ENCODE data around the gene MR1.

DNA sequence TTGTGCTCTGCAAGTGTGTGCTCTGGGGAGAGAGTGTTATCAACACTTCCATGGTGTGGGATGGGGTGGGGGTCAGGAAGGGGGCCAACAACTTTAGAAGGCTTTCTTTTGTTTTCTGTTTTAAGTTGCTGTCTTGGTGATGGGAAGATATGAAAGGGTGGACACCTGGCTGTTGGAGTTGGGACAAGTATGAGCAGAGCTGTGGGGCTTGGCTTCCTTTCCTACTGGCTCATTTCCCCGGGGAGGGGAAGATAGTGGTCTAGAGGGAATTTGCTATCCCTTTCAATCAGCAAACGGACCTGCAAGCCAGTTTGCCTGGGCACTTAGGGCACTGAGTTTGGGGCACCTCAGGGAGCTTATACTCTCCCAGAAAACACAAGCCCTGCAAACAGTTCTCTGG is 73.9 kb downstream of the MR1 start:
- TF ChIP-seq POLR2A (IDR thresholded peaks at IDR 0.05; ENCODE audit: low read length) (no peak), GATA1 (IDR thresholded peaks at IDR 0.05; ENCODE audit: low read depth, low read length) (no peak)

All from erythroblast (primary cell).